HepG2 (cell line): ENCODE results near the gene WBP2NL. TPM values are rescaled to one million over a fixed set of nuclear protein-coding genes. Genes with fewer than 3 reads are reported as not detected.

Experiments
- ATAC-seq: fragments of 200-7000 bp; cut with Tn5 transposase; 3 replicates; pipeline ENCODE4 v1.9.1; 2020; ENCODE audit warnings: mild to moderate bottlenecking, moderate library complexity
- BruUV-seq: library from RNA; stranded (reverse); fragments of 400-500 nt; replicated peaks from 2 replicates; lab custom pipeline; 2021; lab: Mats Ljungman, UMichigan
- CTCF ChIA-PET: fragments of 300-600 bp; formaldehyde crosslinking; extraction: SDS; loops from one replicate; lab custom pipeline; 2021; ENCODE audit warnings: low total read pairs, inconsistent platforms, low intra/inter-chr PET ratio; lab: Yijun Ruan, JAX
- POLR2A ChIA-PET: fragments of 350-600 bp; sonication (Branson Sonifier 250); formaldehyde crosslinking; loops from one replicate; lab custom pipeline; 2020; ENCODE audit warnings: antibody characterized with exemption, inconsistent platforms; lab: Yijun Ruan, JAX
- DNase-seq: peaks from one replicate; pipeline ENCODE4 v3.0.0-alpha.2; 2015; ENCODE audit warnings: low spot score
- FAIRE-seq: peaks from 3 replicates; lab custom pipeline; 2011; peaks lifted over from hg19 to GRCh38; lab: Jason Lieb, UNC
- H2AFZ ChIP-seq: one replicate; pipeline ENCODE4 v1.6.1; 2011; ENCODE audit warnings: low read length, inconsistent platforms
- H3K27ac ChIP-seq: fragments of 300-600 bp; 3 replicates; pipeline ENCODE4 v1.8.0; 2011; ENCODE audit warnings: mixed run types, mild to moderate bottlenecking, mixed read lengths, low read length, inconsistent platforms; ENCODE audit not compliant: insufficient read depth; ENCODE audit errors: extremely low read length
- H3K27me3 ChIP-seq, 2 experiments: fragments of 200-600 bp in 1 of 2; 2 replicates in 1 of 2; 3 replicates in 1 of 2; pipeline versions ENCODE4 v1.6.0 to v1.8.0; 2011; ENCODE audit warnings: low read length in 2 of 2, mild to moderate bottlenecking in 2 of 2, moderate library complexity in 2 of 2, inconsistent platforms in 1 of 2; ENCODE audit not compliant: insufficient read depth in 2 of 2, control insufficient read depth in 1 of 2
- H3K36me3 ChIP-seq, 2 experiments: fragments of 200-600 bp in 1 of 2; replicated peaks in 1 of 2; 2 replicates in 1 of 2; 3 replicates in 1 of 2; pipeline versions ENCODE4 v1.5.1 to v1.8.0; 2011; ENCODE audit warnings: low read length in 2 of 2, inconsistent platforms in 1 of 2; ENCODE audit not compliant: insufficient read depth in 2 of 2, control insufficient read depth in 1 of 2
- H3K4me1 ChIP-seq: 2 replicates; pipeline ENCODE4 v1.5.1; 2012; ENCODE audit warnings: low read length, inconsistent platforms; ENCODE audit not compliant: insufficient read depth
- H3K4me2 ChIP-seq: 2 replicates; pipeline ENCODE4 v1.6.0; 2011; ENCODE audit warnings: low read depth, low read length, inconsistent platforms
- H3K4me3 ChIP-seq, 3 experiments: fragments of 200-600 bp in 1 of 3; sonication (generic), shearing (Covaris generic) in 1 of 3; replicated peaks in 1 of 3; 2 replicates each; pipeline ENCODE4 v1.5.1; 2011 to 2016; ENCODE audit warnings: low read length in 3 of 3, inconsistent platforms in 2 of 3, low read depth in 2 of 3, mild to moderate bottlenecking in 2 of 3, control low read depth in 1 of 3, mixed read lengths in 1 of 3; ENCODE audit not compliant: insufficient read depth in 1 of 3
- H3K79me2 ChIP-seq: one replicate; pipeline ENCODE4 v1.6.1; 2011; ENCODE audit warnings: low read length, inconsistent platforms; ENCODE audit not compliant: insufficient read depth
- H3K9ac ChIP-seq: 2 replicates; pipeline ENCODE4 v1.6.0; 2011; ENCODE audit warnings: mild to moderate bottlenecking, low read depth, low read length, inconsistent platforms; ENCODE audit not compliant: insufficient read depth
- H3K9me3 ChIP-seq: 2 replicates; pipeline ENCODE4 v1.5.1; 2012; ENCODE audit warnings: mild to moderate bottlenecking, low read length
- H4K20me1 ChIP-seq: 2 replicates; pipeline ENCODE4 v1.6.0; 2011; ENCODE audit warnings: inconsistent platforms, mild to moderate bottlenecking, low read length, moderate library complexity; ENCODE audit not compliant: insufficient read depth
- ADNP ChIP-seq: sonication (generic); formaldehyde crosslinking; IDR thresholded peaks from 2 replicates; pipeline ENCODE4 v1.4.0; 2020; ENCODE audit warnings: missing genetic modification reagents
- CENPT ChIP-seq: sonication (generic); formaldehyde crosslinking; IDR thresholded peaks from 2 replicates; pipeline ENCODE4 v1.8.0; 2022; ENCODE audit warnings: low read depth, mild to moderate bottlenecking, moderate library complexity, missing genetic modification reagents
- ESRRA ChIP-seq: sonication (generic); formaldehyde crosslinking; IDR thresholded peaks from 2 replicates; pipeline ENCODE4 v1.5.1; 2020; ENCODE audit warnings: mild to moderate bottlenecking, low read depth, missing genetic modification reagents
- HMGA1 ChIP-seq: sonication (generic); formaldehyde crosslinking; conservative IDR thresholded peaks from 2 replicates; pipeline ENCODE4 v1.4.0; 2020; ENCODE audit warnings: missing genetic modification reagents
- MTF1 ChIP-seq: sonication (generic); formaldehyde crosslinking; IDR thresholded peaks from 2 replicates; pipeline ENCODE4 v1.5.0; 2020; ENCODE audit warnings: missing genetic modification reagents
- TEAD3 ChIP-seq: optimal IDR thresholded peaks from 2 replicates; pipeline ENCODE3; 2016; ENCODE audit warnings: borderline replicate concordance
- TGIF2 ChIP-seq: IDR thresholded peaks from 2 replicates; pipeline ENCODE4 v1.6.1; 2016; ENCODE audit warnings: control low read depth, missing compliant biosample characterization
- ZNF431 ChIP-seq: sonication (generic); formaldehyde crosslinking; IDR thresholded peaks from 2 replicates; pipeline ENCODE4 v1.9.0; 2022; ENCODE audit warnings: missing genetic modification reagents, low read depth, mild to moderate bottlenecking, borderline replicate concordance
- ZNF549 ChIP-seq: sonication (generic); formaldehyde crosslinking; IDR thresholded peaks from 2 replicates; pipeline ENCODE4 v1.5.0; 2020; ENCODE audit warnings: missing genetic modification reagents
- ZNF619 ChIP-seq: sonication (generic); formaldehyde crosslinking; IDR thresholded peaks from 2 replicates; pipeline ENCODE4 v1.4.0; 2020; ENCODE audit warnings: mild to moderate bottlenecking, missing genetic modification reagents
- ZNF800 ChIP-seq: sonication (generic); formaldehyde crosslinking; IDR thresholded peaks from 2 replicates; pipeline ENCODE4 v1.4.0; 2020; ENCODE audit warnings: missing genetic modification reagents
- ZSCAN31 ChIP-seq: sonication (generic); formaldehyde crosslinking; IDR thresholded peaks from 2 replicates; pipeline ENCODE4 v1.5.0; 2020; ENCODE audit warnings: low read depth, mild to moderate bottlenecking, missing genetic modification reagents
- WGBS: methylation state at CpG from one replicate; pipeline ENCODE4 v1.1.6; 2017; ENCODE audit warnings: low lambda C conversion rate; 5-methylcytosine and 5-hydroxymethylcytosine counted together
- in situ Hi-C: cut with HindIII; loops from 2 replicates; pipeline ENCODE4 v1.10.0; 2017; ENCODE audit warnings: low pct_unique_long_range_greater_than_20kb; ENCODE audit not compliant: extremely low pct_ligation_motif_present
- intact Hi-C: fragments of 100-400 bp; cut with micrococcal nuclease; formaldehyde crosslinking; loops from one replicate; pipeline ENCODE4 v1.10.0; 2022; ENCODE audit not compliant: unreplicated experiment
- polyA plus RNA-seq, 8 experiments: library from polyadenylated mRNA; depleted of rRNA in 3 of 8; stranded (reverse) in 7 of 8; unstranded in 1 of 8; fragments of >200 nt; fragmentation: Illumina TruSeq in 4 of 8; extraction: Trizol in 4 of 8; gene quantifications; 2 replicates each; pipeline versions ENCODE4 v1.2.1 to v1.2.3, GENCODE V29; 2011 to 2016; ENCODE audit warnings: low read depth in 4 of 8, missing spikeins in 1 of 8, mixed read lengths in 1 of 8; ENCODE audit not compliant: insufficient read depth in 1 of 8
- total RNA-seq, 5 experiments: library from RNA; depleted of rRNA; stranded (reverse); fragments of >200 nt; fragmentation: Illumina TruSeq; extraction: Trizol; gene quantifications; 2 replicates each; pipeline ENCODE4 v1.2.3, GENCODE V29; 2016; ENCODE audit warnings: low read depth in 1 of 5
- TF ChIP-seq, protein P1 (sequence below): IDR thresholded peaks from 2 replicates; pipeline ENCODE4 v1.6.1; 2012; ENCODE audit warnings: low read depth, low read length, improper control_type of control experiment
- TF ChIP-seq, protein P2 (sequence below): sonication (generic); formaldehyde crosslinking; IDR thresholded peaks from 2 replicates; pipeline ENCODE4 v1.4.0; 2020; ENCODE audit warnings: missing genetic modification reagents
- TF ChIP-seq, protein P3 (sequence below): sonication (generic); formaldehyde crosslinking; IDR thresholded peaks from 2 replicates; pipeline ENCODE4 v1.8.0; 2022; ENCODE audit warnings: missing genetic modification reagents, mild to moderate bottlenecking, moderate library complexity, borderline replicate concordance

Gene WBP2NL
- total and polyA plus RNA-seq, 2 of the 13 experiments (the other 11 are each of a cell fraction or from before 2014, with no cell fraction given) = not detected

DNA sequence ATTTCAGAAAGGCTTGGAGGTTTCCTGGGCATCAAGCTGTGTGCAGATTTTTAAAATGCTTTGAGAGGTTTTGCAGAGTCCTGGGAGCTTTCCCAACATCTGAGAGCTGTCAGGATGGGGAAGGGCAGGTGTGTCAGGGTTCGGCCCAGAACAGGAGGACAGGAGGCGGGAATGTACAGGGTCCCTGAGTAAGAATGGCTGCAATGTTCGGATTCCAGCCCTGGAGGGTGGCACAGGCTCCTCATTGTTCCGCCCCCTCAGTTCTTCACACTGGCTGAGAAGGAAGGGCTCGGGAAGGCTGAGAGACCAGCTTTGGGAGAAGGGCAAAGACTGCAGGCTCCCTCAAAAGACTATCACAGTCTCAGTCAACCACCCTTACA is 34.5 kb upstream of the WBP2NL start:
- intact Hi-C loops = no loop called here
- Histone ChIP-seq H3K4me1 (peaks cover 11% of the 10 kb centered on the region; the same call in 1 of the 2 replicates), H3K27ac (no peak overlapping the region), H3K4me3 (no peak overlapping the region), H3K79me2 (no peaks in the 10 kb centered on the region), H3K4me2 (no peak overlapping the region), H3K36me3 (no peaks in the 10 kb centered on the region), H4K20me1 (no peaks in the 10 kb centered on the region), H3K27me3 (peaks cover 0 to 7% of the 10 kb centered on the region in 2 experiments; a peak in 1 of 5 replicates), H2AFZ (no peak overlapping the region), H3K9me3 (no peaks in the 10 kb centered on the region), H3K9ac (no peak overlapping the region)
- FAIRE-seq (no peak), DNase-seq (no peak), ATAC-seq (no peak)
- BruUV-seq = no TSS peak
- in situ Hi-C loops = loop anchor here (25.0 kb wide), 1 partner anchor 473 kb away; the partner anchor contains the start of gene NFAM1
- WGBS = 0% methylated on average over 1 of the region's 5 CpGs
- TF ChIP-seq, protein P1, sequence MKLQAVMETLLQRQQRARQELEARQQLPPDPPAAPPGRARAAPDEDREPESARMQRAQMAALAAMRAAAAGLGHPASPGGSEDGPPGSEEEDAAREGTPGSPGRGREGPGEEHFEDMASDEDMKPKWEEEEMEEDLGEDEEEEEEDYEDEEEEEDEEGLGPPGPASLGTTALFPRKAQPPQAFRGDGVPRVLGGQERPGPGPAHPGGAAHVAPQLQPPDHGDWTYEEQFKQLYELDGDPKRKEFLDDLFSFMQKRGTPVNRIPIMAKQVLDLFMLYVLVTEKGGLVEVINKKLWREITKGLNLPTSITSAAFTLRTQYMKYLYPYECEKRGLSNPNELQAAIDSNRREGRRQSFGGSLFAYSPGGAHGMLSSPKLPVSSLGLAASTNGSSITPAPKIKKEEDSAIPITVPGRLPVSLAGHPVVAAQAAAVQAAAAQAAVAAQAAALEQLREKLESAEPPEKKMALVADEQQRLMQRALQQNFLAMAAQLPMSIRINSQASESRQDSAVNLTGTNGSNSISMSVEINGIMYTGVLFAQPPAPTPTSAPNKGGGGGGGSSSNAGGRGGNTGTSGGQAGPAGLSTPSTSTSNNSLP = no peak
- TF ChIP-seq CENPT (CRISPR knock-in tag) (no peak), ZNF800 (CRISPR knock-in tag) (no peak), HMGA1 (CRISPR knock-in tag) (no peak), MTF1 (CRISPR knock-in tag) (no peak), ZNF549 (CRISPR knock-in tag) (no peak), TEAD3 (CRISPR knock-in tag) (no peak), ESRRA (CRISPR knock-in tag) (no peak), ADNP (CRISPR knock-in tag) (no peak), ZNF619 (CRISPR knock-in tag) (no peak), TGIF2 (CRISPR knock-in tag) (no peak), ZSCAN31 (no peak), ZNF431 (CRISPR knock-in tag) (no peak)
- TF ChIP-seq, protein P2, sequence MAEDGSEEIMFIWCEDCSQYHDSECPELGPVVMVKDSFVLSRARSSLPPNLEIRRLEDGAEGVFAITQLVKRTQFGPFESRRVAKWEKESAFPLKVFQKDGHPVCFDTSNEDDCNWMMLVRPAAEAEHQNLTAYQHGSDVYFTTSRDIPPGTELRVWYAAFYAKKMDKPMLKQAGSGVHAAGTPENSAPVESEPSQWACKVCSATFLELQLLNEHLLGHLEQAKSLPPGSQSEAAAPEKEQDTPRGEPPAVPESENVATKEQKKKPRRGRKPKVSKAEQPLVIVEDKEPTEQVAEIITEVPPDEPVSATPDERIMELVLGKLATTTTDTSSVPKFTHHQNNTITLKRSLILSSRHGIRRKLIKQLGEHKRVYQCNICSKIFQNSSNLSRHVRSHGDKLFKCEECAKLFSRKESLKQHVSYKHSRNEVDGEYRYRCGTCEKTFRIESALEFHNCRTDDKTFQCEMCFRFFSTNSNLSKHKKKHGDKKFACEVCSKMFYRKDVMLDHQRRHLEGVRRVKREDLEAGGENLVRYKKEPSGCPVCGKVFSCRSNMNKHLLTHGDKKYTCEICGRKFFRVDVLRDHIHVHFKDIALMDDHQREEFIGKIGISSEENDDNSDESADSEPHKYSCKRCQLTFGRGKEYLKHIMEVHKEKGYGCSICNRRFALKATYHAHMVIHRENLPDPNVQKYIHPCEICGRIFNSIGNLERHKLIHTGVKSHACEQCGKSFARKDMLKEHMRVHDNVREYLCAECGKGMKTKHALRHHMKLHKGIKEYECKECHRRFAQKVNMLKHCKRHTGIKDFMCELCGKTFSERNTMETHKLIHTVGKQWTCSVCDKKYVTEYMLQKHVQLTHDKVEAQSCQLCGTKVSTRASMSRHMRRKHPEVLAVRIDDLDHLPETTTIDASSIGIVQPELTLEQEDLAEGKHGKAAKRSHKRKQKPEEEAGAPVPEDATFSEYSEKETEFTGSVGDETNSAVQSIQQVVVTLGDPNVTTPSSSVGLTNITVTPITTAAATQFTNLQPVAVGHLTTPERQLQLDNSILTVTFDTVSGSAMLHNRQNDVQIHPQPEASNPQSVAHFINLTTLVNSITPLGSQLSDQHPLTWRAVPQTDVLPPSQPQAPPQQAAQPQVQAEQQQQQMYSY (CRISPR knock-in tag) = no peak
- TF ChIP-seq, protein P3, sequence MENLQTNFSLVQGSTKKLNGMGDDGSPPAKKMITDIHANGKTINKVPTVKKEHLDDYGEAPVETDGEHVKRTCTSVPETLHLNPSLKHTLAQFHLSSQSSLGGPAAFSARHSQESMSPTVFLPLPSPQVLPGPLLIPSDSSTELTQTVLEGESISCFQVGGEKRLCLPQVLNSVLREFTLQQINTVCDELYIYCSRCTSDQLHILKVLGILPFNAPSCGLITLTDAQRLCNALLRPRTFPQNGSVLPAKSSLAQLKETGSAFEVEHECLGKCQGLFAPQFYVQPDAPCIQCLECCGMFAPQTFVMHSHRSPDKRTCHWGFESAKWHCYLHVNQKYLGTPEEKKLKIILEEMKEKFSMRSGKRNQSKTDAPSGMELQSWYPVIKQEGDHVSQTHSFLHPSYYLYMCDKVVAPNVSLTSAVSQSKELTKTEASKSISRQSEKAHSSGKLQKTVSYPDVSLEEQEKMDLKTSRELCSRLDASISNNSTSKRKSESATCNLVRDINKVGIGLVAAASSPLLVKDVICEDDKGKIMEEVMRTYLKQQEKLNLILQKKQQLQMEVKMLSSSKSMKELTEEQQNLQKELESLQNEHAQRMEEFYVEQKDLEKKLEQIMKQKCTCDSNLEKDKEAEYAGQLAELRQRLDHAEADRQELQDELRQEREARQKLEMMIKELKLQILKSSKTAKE (CRISPR knock-in tag) = no peak
- ChIA-PET POLR2A (no interaction called here), CTCF (no interaction called here)
